HEK293T (cell line): ENCODE results near the gene SDHAF2.

ENCODE experiments used
- ARNT ChIP-seq: fragments of 450-650 bp; IDR thresholded peaks from 2 replicates; pipeline ENCODE4 v1.6.1; 2017; ENCODE audit warnings: mild to moderate bottlenecking
- BHLHE40 ChIP-seq: fragments of 450-650 bp; IDR thresholded peaks from 2 replicates; pipeline ENCODE4 v1.6.1; 2016; ENCODE audit warnings: mild to moderate bottlenecking, moderate library complexity, borderline replicate concordance
- CTBP1 ChIP-seq: fragments of 450-650 bp; IDR thresholded peaks from 2 replicates; pipeline ENCODE4 v1.6.1; 2016; ENCODE audit warnings: borderline replicate concordance
- ELF4 ChIP-seq: fragments of 450-650 bp; IDR thresholded peaks from 2 replicates; pipeline ENCODE4 v1.6.1; 2017; ENCODE audit warnings: antibody characterized with exemption
- FOXA1 ChIP-seq: fragments of 450-650 bp; IDR thresholded peaks from 2 replicates; pipeline ENCODE4 v1.6.1; 2016; ENCODE audit warnings: mild to moderate bottlenecking
- FOXK2 ChIP-seq: fragments of 450-650 bp; IDR thresholded peaks from 2 replicates; pipeline ENCODE4 v1.6.1; 2016; ENCODE audit warnings: mild to moderate bottlenecking
- FOXM1 ChIP-seq: fragments of 450-650 bp; IDR thresholded peaks from 2 replicates; pipeline ENCODE4 v1.6.1; 2017; ENCODE audit warnings: mild to moderate bottlenecking, borderline replicate concordance
- HDGF ChIP-seq: fragments of 450-650 bp; IDR thresholded peaks from 2 replicates; pipeline ENCODE4 v1.6.1; 2017; ENCODE audit warnings: antibody characterized with exemption, borderline replicate concordance
- LEF1 ChIP-seq: fragments of 450-650 bp; IDR thresholded peaks from 2 replicates; pipeline ENCODE4 v1.6.1; 2017; ENCODE audit warnings: mild to moderate bottlenecking, borderline replicate concordance
- SP1 ChIP-seq: fragments of 450-650 bp; IDR thresholded peaks from 2 replicates; pipeline ENCODE4 v1.6.1; 2017
- SUZ12 ChIP-seq: fragments of 450-650 bp; IDR thresholded peaks from 2 replicates; pipeline ENCODE4 v1.6.1; 2016; ENCODE audit warnings: mild to moderate bottlenecking
- TARDBP ChIP-seq: fragments of 450-650 bp; IDR thresholded peaks from 2 replicates; pipeline ENCODE4 v1.6.1; 2016
- ZNF384 ChIP-seq: fragments of 450-650 bp; IDR thresholded peaks from 2 replicates; pipeline ENCODE4 v1.6.1; 2016

GRCh38 chr11:61425367-61426131 is 4.4 kb upstream of the SDHAF2 start:
- TF ChIP-seq ELF4 (no peak), ARNT (no peak), BHLHE40 (no peak), FOXA1 (no peak), FOXM1 (no peak), SP1 (no peak), TARDBP (no peak), ZNF384 (no peak), LEF1 (no peak), CTBP1 (no peak), HDGF (no peak), FOXK2 (no peak), SUZ12 (no peak)
